ENCODE results near the gene KRTAP10-7.
"Not testable (repeated sequence)": the region's sequence is repeated elsewhere in the genome, so short reads cannot be mapped to it uniquely, and the experiment has no call there.

KRTAP10-7 gene

DNA sequence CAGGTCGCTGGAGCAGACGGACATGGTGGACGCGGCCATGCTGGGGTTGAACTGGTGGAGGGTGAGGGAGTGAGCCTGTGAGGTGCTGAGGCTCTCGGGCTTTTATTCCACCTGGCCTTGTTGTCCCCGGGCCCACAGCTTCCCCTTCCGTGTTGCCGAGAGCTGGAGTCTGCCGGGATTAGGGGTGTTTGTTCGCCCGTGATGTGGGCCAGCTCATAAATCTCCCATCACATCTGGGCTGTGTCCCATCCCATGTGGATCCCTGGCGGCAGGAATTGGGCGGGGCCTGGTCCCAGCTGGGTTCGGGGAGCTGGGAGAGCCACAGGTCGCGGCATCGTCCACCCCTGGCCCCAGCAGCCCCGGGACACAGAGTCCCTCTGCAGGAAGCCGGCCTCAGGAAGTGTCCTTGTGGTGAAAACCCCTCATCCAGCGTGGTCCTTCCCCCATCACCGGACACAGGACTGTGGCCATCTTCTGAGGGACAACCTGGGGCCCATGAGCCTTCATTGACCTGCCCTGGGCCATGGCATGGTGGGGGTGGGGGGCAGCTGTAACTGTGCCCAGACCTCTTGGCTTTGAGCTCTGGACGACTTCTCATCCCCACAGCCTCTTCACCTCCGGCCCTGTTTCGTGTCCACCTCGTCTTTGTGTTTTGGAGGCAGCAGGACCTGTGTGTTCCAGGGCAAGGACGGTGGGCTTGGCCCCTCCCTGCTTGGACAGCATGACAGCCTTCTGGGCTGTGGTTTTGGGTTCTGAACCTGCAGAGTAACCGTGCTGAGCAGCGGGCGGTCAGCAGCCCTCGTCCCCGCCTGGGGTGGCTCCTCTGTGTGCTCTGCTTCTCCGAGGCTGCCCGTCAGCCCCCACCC lies 7.7 kb upstream of the KRTAP10-7 start, which contains the start of gene KRTAP10-6:
Gene KRTAP10-6 (minus strand): TSS at position 60 of the 866 bp plus-strand sequence. CDS start 21 bp downstream, at position 39.
- peak within 1 kb of the TSS; percentile 67 for H3K27ac ChIP-seq (ENCODE audit: low read depth, low read length, severe bottlenecking)
- H3K36me3 ChIP-seq (ENCODE audit: control insufficient read depth, insufficient read depth, low read length), result no peaks in the 10 kb centered on the region
- H3K9me3 ChIP-seq (ENCODE audit: control insufficient read depth, low read length), result no peaks in the 10 kb centered on the region
- peaks cover 10% of the 10 kb centered on the region for H3K4me1 ChIP-seq (ENCODE audit: control insufficient read depth, insufficient read depth, low read length, poor library complexity, severe bottlenecking)
- H3K4me3 ChIP-seq (ENCODE audit: extremely low read depth, insufficient read depth, low read length, poor library complexity, severe bottlenecking), result no peak within 1 kb of the TSS
- WGBS, 2 experiments (ENCODE audit: insufficient coverage in 2 of 2), result 89 to 92% methylated on average over 29 to 32 of the region's 33 CpGs

DNA sequence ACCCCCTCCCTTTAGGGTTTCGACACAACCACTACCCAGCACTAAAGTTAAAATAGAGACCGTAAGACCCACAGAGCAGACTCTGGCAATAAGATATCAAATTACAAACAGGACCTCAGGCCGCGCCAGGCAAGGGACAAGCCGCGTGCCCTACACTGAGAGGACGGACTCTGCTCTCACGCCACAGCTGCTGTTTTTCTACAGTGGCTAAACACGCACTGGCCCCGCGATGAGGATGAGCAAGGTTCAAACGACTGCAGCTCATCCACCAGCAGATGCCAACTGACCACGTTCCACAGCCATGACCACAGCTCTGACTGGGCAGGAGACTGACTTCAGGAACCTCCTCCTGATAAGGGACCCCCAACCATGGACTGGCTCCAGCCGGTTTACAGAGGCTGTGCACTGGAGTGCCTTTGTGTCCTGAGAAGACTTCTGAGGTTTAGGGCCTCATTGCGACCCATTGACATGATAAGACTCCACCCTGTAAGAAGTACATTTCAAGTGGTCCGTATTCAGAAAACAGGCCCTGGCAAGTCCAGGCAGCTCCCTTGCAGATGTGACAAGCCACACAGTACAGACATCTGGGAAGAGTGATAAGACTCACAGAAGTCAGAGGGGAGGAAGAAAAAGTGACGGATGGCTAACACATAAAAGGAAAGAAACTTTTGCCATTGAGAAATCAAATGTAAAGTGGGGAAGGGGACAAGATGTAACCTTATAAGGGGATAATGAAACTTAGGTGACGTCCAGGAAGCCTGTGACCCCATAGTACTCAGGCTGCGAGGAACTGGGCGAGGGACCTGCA lies 6.6 kb upstream of the KRTAP10-7 start:
- WGBS, 2 experiments (ENCODE audit: insufficient coverage in 2 of 2), result 79 to 82% methylated on average over 19 to 20 of the region's 20 CpGs

DNA sequence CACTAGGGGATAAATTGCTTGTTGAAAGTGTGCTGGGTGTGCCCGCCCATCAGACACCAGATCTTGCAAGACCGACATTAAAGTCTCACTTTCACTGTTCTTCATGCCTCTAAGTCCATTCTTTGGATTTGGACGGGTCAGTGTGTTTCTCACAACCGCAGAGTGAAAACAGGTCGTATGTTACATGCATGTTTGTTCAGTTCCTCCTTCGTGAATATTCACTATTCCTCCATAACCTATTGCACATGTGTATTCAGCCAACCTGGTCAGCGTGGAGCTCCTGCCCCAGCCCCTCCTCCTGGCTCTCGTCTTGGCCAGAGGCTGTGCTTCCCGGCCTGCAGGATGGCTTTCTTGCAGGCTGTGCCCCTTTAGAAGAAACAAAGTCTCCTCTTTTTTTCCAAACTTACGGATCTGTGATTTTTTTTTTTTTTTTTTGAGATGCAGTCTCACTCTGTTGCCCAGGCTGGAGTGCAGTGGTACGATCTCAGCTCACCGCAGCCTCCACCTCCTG lies 5.9 kb upstream of the KRTAP10-7 start:
- Histone ChIP-seq H3K9me3 (ENCODE audit: control insufficient read depth, low read length) (peaks cover 3% of the 10 kb centered on the region), H3K27ac (ENCODE audit: low read depth, low read length, severe bottlenecking) (no peak overlapping the region), H3K4me3 (ENCODE audit: extremely low read depth, insufficient read depth, low read length, poor library complexity, severe bottlenecking) (no peak overlapping the region), H3K36me3 (ENCODE audit: control insufficient read depth, insufficient read depth, low read length) (no peaks in the 10 kb centered on the region), H3K4me1 (ENCODE audit: control insufficient read depth, insufficient read depth, low read length, poor library complexity, severe bottlenecking) (peaks cover 10% of the 10 kb centered on the region)
- WGBS, 2 experiments (ENCODE audit: insufficient coverage in 2 of 2), result 92 to 95% methylated on average over 7 to 11 of the region's 12 CpGs

More for the DNA sequence above, 6.6 kb upstream of the KRTAP10-7 start:
- peaks cover 2% of the 10 kb centered on the region for H3K9me3 ChIP-seq (ENCODE audit: control insufficient read depth, low read length)
- no peaks in the 10 kb centered on the region for H3K36me3 ChIP-seq (ENCODE audit: control insufficient read depth, insufficient read depth, low read length)
- H3K27ac ChIP-seq (ENCODE audit: low read depth, low read length, severe bottlenecking), result peak overlapping the region; percentile 67
- H3K4me1 ChIP-seq (ENCODE audit: control insufficient read depth, insufficient read depth, low read length, poor library complexity, severe bottlenecking), result peaks cover 10% of the 10 kb centered on the region
- H3K4me3 ChIP-seq (ENCODE audit: extremely low read depth, insufficient read depth, low read length, poor library complexity, severe bottlenecking), result no peak overlapping the region

DNA sequence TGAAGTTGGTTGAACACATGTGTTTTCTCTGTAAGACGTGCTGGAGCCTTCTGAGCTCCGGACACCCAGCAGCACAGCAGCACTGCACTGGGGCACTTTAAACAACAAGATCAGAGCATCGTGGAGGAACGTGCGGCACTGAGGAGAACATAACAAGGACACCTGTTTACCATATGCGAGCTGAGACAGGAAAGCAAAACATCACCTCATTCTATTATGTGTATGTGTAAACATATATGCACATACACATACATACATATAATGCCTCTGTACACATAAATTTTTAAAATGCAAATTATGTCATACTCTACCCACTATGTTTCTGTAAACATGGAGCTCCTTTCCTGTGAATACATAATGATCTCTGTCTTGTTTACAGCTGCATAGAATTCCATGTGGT lies 4.9 kb upstream of the KRTAP10-7 start:
- Histone ChIP-seq H3K4me3 (ENCODE audit: extremely low read depth, insufficient read depth, low read length, poor library complexity, severe bottlenecking) (no peak overlapping the region), H3K36me3 (ENCODE audit: control insufficient read depth, insufficient read depth, low read length) (no peaks in the 10 kb centered on the region), H3K9me3 (ENCODE audit: control insufficient read depth, low read length) (peaks cover 3% of the 10 kb centered on the region), H3K27ac (ENCODE audit: low read depth, low read length, severe bottlenecking) (no peak overlapping the region), H3K4me1 (ENCODE audit: control insufficient read depth, insufficient read depth, low read length, poor library complexity, severe bottlenecking) (peaks cover 10% of the 10 kb centered on the region)
- whole genome bisulfite sequencing, 2 experiments (ENCODE audit: insufficient coverage in 2 of 2), result 98 to 100% methylated on average over 2 to 5 of the region's 6 CpGs

DNA sequence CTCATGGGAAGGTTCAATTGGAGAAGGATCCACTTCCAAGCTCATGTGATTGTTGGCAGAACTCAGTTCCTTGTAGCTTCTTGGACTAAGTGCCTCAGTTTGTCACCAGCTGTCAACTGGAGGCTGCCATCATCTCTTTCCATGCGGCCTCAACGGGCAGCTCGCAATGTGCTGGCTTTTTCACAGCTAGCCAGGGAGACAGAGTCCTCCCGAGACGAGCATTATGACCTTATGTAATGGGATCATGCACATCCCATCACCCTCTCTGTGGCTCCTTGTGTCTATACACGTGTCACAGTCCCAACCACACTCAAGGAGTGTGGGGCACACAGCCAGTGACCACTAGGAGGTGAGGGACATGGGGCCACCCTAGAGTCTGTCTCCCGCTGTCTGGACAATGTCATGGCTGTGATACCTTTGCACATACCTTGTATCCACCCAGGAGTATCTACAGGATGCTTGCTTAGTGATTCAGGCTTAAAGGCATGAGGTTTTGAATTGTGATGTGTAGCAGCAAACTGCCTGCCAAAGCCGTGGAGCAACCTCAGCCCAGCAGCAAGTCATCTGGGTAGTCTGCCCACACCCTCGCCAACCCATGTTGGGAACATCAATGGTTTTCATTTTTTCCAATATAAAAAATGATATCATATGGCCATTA lies 4.2 kb upstream of the KRTAP10-7 start:
- H3K36me3 ChIP-seq (ENCODE audit: control insufficient read depth, insufficient read depth, low read length), result no peaks in the 10 kb centered on the region
- peaks cover 10% of the 10 kb centered on the region for H3K4me1 ChIP-seq (ENCODE audit: control insufficient read depth, insufficient read depth, low read length, poor library complexity, severe bottlenecking)
- H3K4me3 ChIP-seq (ENCODE audit: extremely low read depth, insufficient read depth, low read length, poor library complexity, severe bottlenecking), result no peak overlapping the region
- H3K9me3 ChIP-seq (ENCODE audit: control insufficient read depth, low read length), result peaks cover 3% of the 10 kb centered on the region
- WGBS, 2 experiments (ENCODE audit: insufficient coverage in 2 of 2), result 97 to 98% methylated on average over 5 to 7 of the region's 9 CpGs
- H3K27ac ChIP-seq (ENCODE audit: low read depth, low read length, severe bottlenecking), result no peak overlapping the region

DNA sequence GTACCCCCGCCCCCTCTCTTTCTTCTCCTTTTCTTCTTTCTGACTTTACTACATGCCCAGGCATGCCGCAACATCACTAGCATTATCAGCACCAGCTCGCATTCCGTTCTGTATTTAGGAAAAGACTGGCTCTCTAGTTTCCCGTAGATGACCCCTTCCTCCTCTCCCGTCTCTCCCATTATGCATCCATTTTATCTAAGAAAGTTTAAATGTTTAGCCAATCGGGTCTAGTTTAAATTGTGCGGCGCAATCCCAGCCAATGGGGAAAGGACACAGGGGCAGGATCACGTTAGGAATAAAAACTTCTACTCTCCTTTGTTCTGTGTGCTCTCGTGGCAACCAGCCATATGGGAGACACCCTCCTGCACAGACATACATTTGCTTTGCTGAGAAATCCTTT lies 2.3 kb upstream of the KRTAP10-7 start:
- Histone ChIP-seq H3K4me3 (ENCODE audit: extremely low read depth, insufficient read depth, low read length, poor library complexity, severe bottlenecking) (no peak overlapping the region), H3K4me1 (ENCODE audit: control insufficient read depth, insufficient read depth, low read length, poor library complexity, severe bottlenecking) (peaks cover 10% of the 10 kb centered on the region), H3K27ac (ENCODE audit: low read depth, low read length, severe bottlenecking) (peak overlapping the region; percentile 51), H3K36me3 (ENCODE audit: control insufficient read depth, insufficient read depth, low read length) (no peaks in the 10 kb centered on the region), H3K9me3 (ENCODE audit: control insufficient read depth, low read length) (peaks cover 3% of the 10 kb centered on the region)
- WGBS, 2 experiments (ENCODE audit: insufficient coverage in 2 of 2), result 74 to 75% methylated on average over 10 to 11 of the region's 11 CpGs

DNA sequence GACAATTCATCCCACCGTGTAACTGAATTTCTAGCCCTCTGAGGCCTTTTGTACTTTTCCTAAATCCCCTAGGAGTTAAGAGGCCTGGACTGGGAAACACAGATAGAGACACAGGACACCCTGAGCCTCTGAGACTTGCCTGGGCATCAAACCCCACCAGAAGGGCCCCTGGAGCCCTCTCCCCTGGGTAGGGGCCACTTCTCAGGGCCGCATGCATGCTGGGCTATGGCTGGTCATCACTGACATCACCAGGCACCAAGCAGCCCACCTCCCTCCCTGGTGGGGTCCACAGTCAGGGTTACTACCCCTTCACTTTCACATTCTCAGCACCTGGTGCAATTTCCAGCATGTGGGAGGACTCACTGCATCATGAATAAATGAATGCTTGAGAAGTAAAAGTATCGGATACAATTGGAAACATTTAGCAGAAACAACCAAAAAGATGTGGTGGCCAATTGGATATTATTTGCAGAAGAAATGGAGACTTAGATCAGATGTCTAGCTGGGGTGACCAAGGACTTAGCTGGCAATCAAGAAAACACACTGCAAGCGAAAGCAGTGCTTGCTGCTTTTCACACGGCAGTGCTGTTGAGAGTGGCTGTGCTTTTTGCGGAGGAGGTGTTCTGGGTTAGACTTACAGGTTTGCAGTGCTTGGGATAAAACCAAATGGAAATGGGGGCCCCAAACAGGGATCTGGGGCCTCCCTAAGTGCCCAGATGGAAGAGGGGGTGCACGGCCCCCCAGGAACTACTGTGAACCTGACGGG lies 950 bp upstream of the KRTAP10-7 start:
- WGBS, 2 experiments (ENCODE audit: insufficient coverage in 2 of 2), result 89 to 100% methylated on average over 4 to 6 of the region's 8 CpGs
- H3K4me3 ChIP-seq (ENCODE audit: extremely low read depth, insufficient read depth, low read length, poor library complexity, severe bottlenecking), result no peak overlapping the region
- H3K36me3 ChIP-seq (ENCODE audit: control insufficient read depth, insufficient read depth, low read length), result no peaks in the 10 kb centered on the region
- peaks cover 4% of the 10 kb centered on the region for H3K9me3 ChIP-seq (ENCODE audit: control insufficient read depth, low read length)
- H3K27ac ChIP-seq (ENCODE audit: low read depth, low read length, severe bottlenecking), result no peak overlapping the region
- no peaks in the 10 kb centered on the region for H3K4me1 ChIP-seq (ENCODE audit: control insufficient read depth, insufficient read depth, low read length, poor library complexity, severe bottlenecking)

DNA sequence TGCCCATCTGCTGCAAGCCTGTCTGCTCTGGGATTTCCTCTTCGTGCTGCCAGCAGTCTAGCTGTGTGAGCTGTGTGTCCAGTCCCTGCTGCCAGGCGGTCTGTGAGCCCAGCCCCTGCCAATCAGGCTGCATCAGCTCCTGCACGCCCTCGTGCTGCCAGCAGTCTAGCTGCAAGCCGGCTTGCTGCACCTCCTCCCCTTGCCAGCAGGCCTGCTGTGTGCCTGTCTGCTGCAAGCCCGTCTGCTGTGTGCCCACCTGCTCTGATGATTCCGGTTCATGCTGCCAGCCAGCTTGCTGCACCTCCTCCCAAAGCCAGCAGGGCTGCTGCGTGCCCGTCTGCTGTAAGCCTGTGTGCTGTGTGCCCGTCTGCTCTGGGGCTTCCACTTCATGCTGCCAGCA lies 694 bp downstream of the KRTAP10-7 start:
- H3K36me3 ChIP-seq (ENCODE audit: control insufficient read depth, insufficient read depth, low read length); H3K9me3 ChIP-seq (ENCODE audit: control insufficient read depth, low read length); H3K27ac ChIP-seq (ENCODE audit: low read depth, low read length, severe bottlenecking); H3K4me1 ChIP-seq (ENCODE audit: control insufficient read depth, insufficient read depth, low read length, poor library complexity, severe bottlenecking); H3K4me3 ChIP-seq (ENCODE audit: extremely low read depth, insufficient read depth, low read length, poor library complexity, severe bottlenecking): not testable (repeated sequence)
- WGBS, 2 experiments (ENCODE audit: insufficient coverage in 2 of 2), result 83 to 93% methylated on average over 7 to 10 of the region's 10 CpGs

DNA sequence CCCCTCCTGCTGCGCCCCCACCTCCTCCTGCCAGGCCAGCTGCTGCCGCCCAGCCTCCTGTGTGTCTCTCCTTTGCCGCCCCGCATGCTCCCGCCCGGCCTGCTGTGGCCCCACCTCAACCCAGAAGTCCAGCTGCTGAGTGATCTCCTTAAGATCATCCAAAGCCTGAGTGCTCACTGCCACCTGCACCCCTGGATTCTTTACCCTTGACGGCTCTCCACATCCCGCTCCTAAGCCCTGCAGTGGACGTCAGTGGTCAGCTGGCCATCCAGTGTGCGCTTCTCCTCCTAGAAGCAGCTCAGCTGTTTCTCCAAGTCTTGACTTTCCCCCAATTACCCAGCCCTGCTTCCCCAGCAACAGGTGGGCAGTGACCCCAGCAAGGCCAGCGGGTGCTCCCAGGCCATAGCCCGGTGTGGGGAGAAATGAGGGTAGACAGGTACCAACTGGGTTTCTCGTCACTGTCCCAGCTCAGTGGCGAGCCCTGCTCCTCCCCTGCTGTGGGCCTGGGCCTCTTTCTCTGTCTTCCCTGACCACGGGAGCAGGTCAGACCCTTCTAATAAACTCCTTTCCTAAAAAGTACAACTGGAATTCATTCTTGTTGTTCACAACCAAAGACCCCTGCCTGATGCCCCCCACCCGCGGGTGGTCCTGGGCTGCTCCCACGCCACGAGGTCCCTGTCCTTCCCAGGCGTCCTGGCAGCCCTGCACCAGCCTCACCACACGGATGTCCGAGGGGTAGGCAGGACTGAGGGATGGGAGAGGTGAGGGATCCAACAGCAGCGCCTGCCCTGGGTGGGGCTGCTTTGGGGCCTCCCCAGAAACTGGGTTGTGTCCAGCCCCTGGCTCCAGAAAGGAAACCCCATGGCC lies 1.4 kb downstream of the KRTAP10-7 start:
- peaks cover 6% of the 10 kb centered on the region for H3K9me3 ChIP-seq (ENCODE audit: control insufficient read depth, low read length)
- H3K4me1 ChIP-seq (ENCODE audit: control insufficient read depth, insufficient read depth, low read length, poor library complexity, severe bottlenecking), result no peaks in the 10 kb centered on the region
- H3K27ac ChIP-seq (ENCODE audit: low read depth, low read length, severe bottlenecking), result no peak overlapping the region
- H3K36me3 ChIP-seq (ENCODE audit: control insufficient read depth, insufficient read depth, low read length), result no peaks in the 10 kb centered on the region
- 89 to 96% methylated on average over 18 of the region's 23 CpGs for WGBS, 2 experiments (ENCODE audit: insufficient coverage in 2 of 2)
- no peak overlapping the region for H3K4me3 ChIP-seq (ENCODE audit: extremely low read depth, insufficient read depth, low read length, poor library complexity, severe bottlenecking)

Measured in mesodermal cell (in vitro differentiated cells).